H9 (cell line): Measurements from ENCODE around the gene TNNT1. TPM values are rescaled to one million over a fixed set of nuclear protein-coding genes. Genes with fewer than 3 reads are reported as not detected.
A peak's percentile ranks its signal among the peaks of the same experiment; 100 is the strongest.

Experiments
- DNase-seq: peaks from one replicate; pipeline ENCODE4 v3.0.0-alpha.2; 2017
- H2AFZ ChIP-seq: one replicate; pipeline ENCODE4 v1.6.1; 2013; ENCODE audit warnings: mild to moderate bottlenecking, low read length, control low read depth, moderate library complexity
- H2AK5ac ChIP-seq: 2 replicates; pipeline ENCODE4 v1.6.1; 2013; ENCODE audit warnings: low read length, control low read depth, mixed read lengths; ENCODE audit not compliant: insufficient read length
- H2BK120ac ChIP-seq: one replicate; pipeline ENCODE4 v1.6.1; 2013; ENCODE audit warnings: low read depth, mild to moderate bottlenecking, low read length, control low read depth, inconsistent platforms; ENCODE audit not compliant: poor library complexity, severe bottlenecking
- H2BK12ac ChIP-seq: 2 replicates; pipeline ENCODE4 v1.6.1; 2013; ENCODE audit warnings: low read length, control low read depth, mixed read lengths, low read depth; ENCODE audit not compliant: insufficient read length
- H2BK15ac ChIP-seq: 2 replicates; pipeline ENCODE4 v1.6.1; 2013; ENCODE audit warnings: low read depth, low read length, control low read depth
- H2BK20ac ChIP-seq: one replicate; pipeline ENCODE4 v1.6.1; 2013; ENCODE audit warnings: low read depth, mild to moderate bottlenecking, low read length, control low read depth, inconsistent platforms; ENCODE audit not compliant: poor library complexity, severe bottlenecking
- H2BK5ac ChIP-seq: 2 replicates; pipeline ENCODE4 v1.6.1; 2013; ENCODE audit warnings: low read length, control low read depth, mixed read lengths; ENCODE audit not compliant: insufficient read length
- H3K14ac ChIP-seq: 2 replicates; pipeline ENCODE4 v1.6.1; 2013; ENCODE audit warnings: low read length, control low read depth; ENCODE audit not compliant: insufficient read depth
- H3K18ac ChIP-seq: 2 replicates; pipeline ENCODE4 v1.6.1; 2013; ENCODE audit warnings: low read depth, mild to moderate bottlenecking, mixed read lengths, low read length, control low read depth; ENCODE audit not compliant: insufficient read length
- H3K23ac ChIP-seq: 2 replicates; pipeline ENCODE4 v1.6.1; 2013; ENCODE audit warnings: low read length, control low read depth, mixed read lengths, low read depth; ENCODE audit not compliant: insufficient read length
- H3K23me2 ChIP-seq: 2 replicates; pipeline ENCODE4 v1.6.1; 2013; ENCODE audit warnings: low read depth, mild to moderate bottlenecking, mixed read lengths, low read length, control low read depth; ENCODE audit not compliant: insufficient read length, poor library complexity, severe bottlenecking
- H3K27ac ChIP-seq: 2 replicates; pipeline ENCODE4 v1.5.1; 2013; ENCODE audit warnings: low read length, control low read depth, mixed read lengths, low read depth; ENCODE audit not compliant: insufficient read length
- H3K27me3 ChIP-seq: 2 replicates; pipeline ENCODE4 v1.6.1; 2013; ENCODE audit warnings: low read length, control low read depth, inconsistent platforms; ENCODE audit not compliant: insufficient read depth
- H3K4ac ChIP-seq: 2 replicates; pipeline ENCODE4 v1.6.1; 2013; ENCODE audit warnings: low read depth, mild to moderate bottlenecking, control low read depth, inconsistent platforms, low read length, moderate library complexity
- H3K4me1 ChIP-seq: 2 replicates; pipeline ENCODE4 v1.6.1; 2013; ENCODE audit warnings: low read length, control low read depth, inconsistent platforms; ENCODE audit not compliant: insufficient read depth
- H3K4me2 ChIP-seq: 2 replicates; pipeline ENCODE4 v1.6.1; 2013; ENCODE audit warnings: low read length, control low read depth, mixed read lengths; ENCODE audit not compliant: insufficient read length, insufficient read depth
- H3K56ac ChIP-seq: 2 replicates; pipeline ENCODE4 v1.6.1; 2013; ENCODE audit warnings: low read depth, mild to moderate bottlenecking, mixed read lengths, low read length, control low read depth; ENCODE audit not compliant: insufficient read length
- H3K79me1 ChIP-seq: 2 replicates; pipeline ENCODE4 v1.6.1; 2013; ENCODE audit warnings: low read depth, mild to moderate bottlenecking, moderate library complexity, low read length, control low read depth, inconsistent platforms; ENCODE audit not compliant: insufficient read depth, poor library complexity, severe bottlenecking
- H3K79me2 ChIP-seq: 2 replicates; pipeline ENCODE4 v1.6.1; 2013; ENCODE audit warnings: low read length, control low read depth, inconsistent platforms; ENCODE audit not compliant: insufficient read depth
- H3K9ac ChIP-seq: 2 replicates; pipeline ENCODE4 v1.6.1; 2013; ENCODE audit warnings: low read length, control low read depth, mixed read lengths; ENCODE audit not compliant: insufficient read length; ENCODE audit errors: extremely low read depth
- H3K9me3 ChIP-seq: one replicate; pipeline ENCODE4 v1.6.1; 2013; ENCODE audit warnings: low read depth, low read length, inconsistent platforms; ENCODE audit not compliant: control insufficient read depth
- H3T11ph ChIP-seq: one replicate; pipeline ENCODE4 v1.6.1; 2013; ENCODE audit warnings: mild to moderate bottlenecking, low read length, control low read depth, inconsistent platforms
- H4K20me1 ChIP-seq: one replicate; pipeline ENCODE4 v1.6.1; 2013; ENCODE audit not compliant: control insufficient read depth, insufficient read length, insufficient read depth
- H4K5ac ChIP-seq: 2 replicates; pipeline ENCODE4 v1.6.1; 2013; ENCODE audit warnings: low read depth, mild to moderate bottlenecking, mixed read lengths, low read length, control low read depth; ENCODE audit not compliant: insufficient read length
- H4K8ac ChIP-seq: replicated peaks from 2 replicates; pipeline ENCODE4 v1.6.1; 2013; ENCODE audit warnings: low read length, control low read depth, mixed read lengths, low read depth; ENCODE audit not compliant: insufficient read length
- H4K91ac ChIP-seq: 2 replicates; pipeline ENCODE4 v1.6.1; 2013; ENCODE audit warnings: low read depth, mild to moderate bottlenecking, moderate library complexity, mixed read lengths, low read length, control low read depth; ENCODE audit not compliant: insufficient read length
- H3K27ac Mint-ChIP-seq, 3 experiments: 2 replicates in 2 of 3; 3 replicates in 1 of 3; pipeline ENCODE4 v1.8.0; 2020 to 2021; ENCODE audit warnings: mixed read lengths in 3 of 3, mild to moderate bottlenecking in 1 of 3, moderate library complexity in 1 of 3
- H3K27me3 Mint-ChIP-seq: 2 replicates; pipeline ENCODE4 v1.8.0; 2021; ENCODE audit warnings: low read depth, mild to moderate bottlenecking, moderate library complexity, mixed read lengths
- H3K36me3 Mint-ChIP-seq, 3 experiments: 2 replicates in 2 of 3; 3 replicates in 1 of 3; pipeline ENCODE4 v1.8.0; 2020 to 2021; ENCODE audit warnings: low read depth in 3 of 3, mixed read lengths in 3 of 3; ENCODE audit not compliant: insufficient read depth in 1 of 3
- H3K4me1 Mint-ChIP-seq, 2 experiments: 2 replicates each; pipeline ENCODE4 v1.8.0; 2020; ENCODE audit warnings: mixed read lengths in 2 of 2
- H3K4me3 Mint-ChIP-seq, 2 experiments: 2 replicates in 1 of 2; 3 replicates in 1 of 2; pipeline ENCODE4 v1.8.0; 2020 to 2021; ENCODE audit warnings: mild to moderate bottlenecking in 2 of 2, mixed read lengths in 2 of 2, moderate library complexity in 1 of 2
- H3K9me3 Mint-ChIP-seq, 2 experiments: 2 replicates in 1 of 2; 3 replicates in 1 of 2; pipeline ENCODE4 v1.8.0; 2020; ENCODE audit warnings: mild to moderate bottlenecking in 2 of 2, mixed read lengths in 2 of 2, moderate library complexity in 1 of 2
- CTCF ChIP-seq: fragments of 200-600 bp; sonication (generic); conservative IDR thresholded peaks from 3 replicates; pipeline ENCODE4 v1.8.0; 2021; ENCODE audit warnings: antibody characterized with exemption, mild to moderate bottlenecking
- whole genome bisulfite sequencing: extraction: QIAGEN DNeasy Blood & Tissue Kit; methylation state at CpG from one replicate; pipeline ENCODE4 v1.1.7; 2013; ENCODE audit warnings: missing lambda C conversion rate, low lambda C conversion rate, mixed read lengths; ENCODE audit not compliant: insufficient read length; ENCODE audit errors: extremely low coverage; 5-methylcytosine and 5-hydroxymethylcytosine counted together
- total RNA-seq: library from RNA; stranded (reverse); gene quantifications from 2 replicates; pipeline ENCODE4 v1.2.1, GENCODE V29; 2021

TNNT1 gene
- total RNA-seq, 1 experiment from 2014 or later: 127 TPM

- H2BK120ac ChIP-seq: no peak overlapping the region
- Mint-ChIP-seq H3K4me3 (peak overlapping the region in 1 of 2 experiments; percentile 57; a peak in 2 of 5 replicates), H3K9me3 (peaks cover 2 to 8% of the 10 kb centered on the region in 2 experiments; a peak in 4 of 5 replicates), H3K27ac (no peak overlapping the region), H3K36me3 (no peaks in the 10 kb centered on the region), H3K4me1 (peaks cover 33 to 56% of the 10 kb centered on the region in 2 experiments), H3K27me3 (peaks cover 77% of the 10 kb centered on the region)
- H3K56ac ChIP-seq: no peak overlapping the region
- no peak overlapping the region for H3K9ac ChIP-seq
- no CpG with 5 or more reads among the region's 43 CpGs for WGBS
- peaks cover 2% of the 10 kb centered on the region; the same call in 1 of the 2 replicates for H3K4me1 ChIP-seq
- no peak overlapping the region for H4K8ac ChIP-seq
- no peak overlapping the region for H3K23ac ChIP-seq
- no peak overlapping the region for H2AK5ac ChIP-seq
- H3K27ac ChIP-seq: no peak overlapping the region
- no peaks in the 10 kb centered on the region for H3K79me2 ChIP-seq
- peak overlapping the region; percentile 74 for H3K18ac ChIP-seq
- H3K9me3 ChIP-seq: no peaks in the 10 kb centered on the region
- no peak overlapping the region for H2AFZ ChIP-seq
- peak overlapping the region; percentile 43; the same call in 1 of the 2 replicates for H3K14ac ChIP-seq
- peaks cover 28% of the 10 kb centered on the region for H3K23me2 ChIP-seq
- H2BK5ac ChIP-seq: no peak overlapping the region
- no peak overlapping the region for H2BK12ac ChIP-seq
- H3K4ac ChIP-seq: no peak overlapping the region
- no peak overlapping the region for H3T11ph ChIP-seq
- H3K27me3 ChIP-seq: 0 out of 2 replicates have a peak, but pooled peaks cover under 1% of the 10 kb centered on the region
- no peaks in the 10 kb centered on the region for H4K20me1 ChIP-seq
- H3K79me1 ChIP-seq: no peaks in the 10 kb centered on the region
- no peak overlapping the region for H4K5ac ChIP-seq
- TF ChIP-seq CTCF: no peak
- no peak overlapping the region for H2BK15ac ChIP-seq
- no peak overlapping the region for H4K91ac ChIP-seq
- H2BK20ac ChIP-seq: no peak overlapping the region
- peak; percentile 67 for DNase-seq
- H3K4me2 ChIP-seq: peak overlapping the region; percentile 32
Observed at GRCh38 chr19:55175117-55175867, 26.3 kb upstream of the TNNT1 start.
